NCI-H524 treated with DMSO at 0.1 percent for 48 hours (cell line): ENCODE results near the gene AP1B1.

Experiments
- DNase-seq: peaks from one replicate; lab custom pipeline; 2025; lab: John Stamatoyannopoulos, UW

AP1B1 gene

DNA sequence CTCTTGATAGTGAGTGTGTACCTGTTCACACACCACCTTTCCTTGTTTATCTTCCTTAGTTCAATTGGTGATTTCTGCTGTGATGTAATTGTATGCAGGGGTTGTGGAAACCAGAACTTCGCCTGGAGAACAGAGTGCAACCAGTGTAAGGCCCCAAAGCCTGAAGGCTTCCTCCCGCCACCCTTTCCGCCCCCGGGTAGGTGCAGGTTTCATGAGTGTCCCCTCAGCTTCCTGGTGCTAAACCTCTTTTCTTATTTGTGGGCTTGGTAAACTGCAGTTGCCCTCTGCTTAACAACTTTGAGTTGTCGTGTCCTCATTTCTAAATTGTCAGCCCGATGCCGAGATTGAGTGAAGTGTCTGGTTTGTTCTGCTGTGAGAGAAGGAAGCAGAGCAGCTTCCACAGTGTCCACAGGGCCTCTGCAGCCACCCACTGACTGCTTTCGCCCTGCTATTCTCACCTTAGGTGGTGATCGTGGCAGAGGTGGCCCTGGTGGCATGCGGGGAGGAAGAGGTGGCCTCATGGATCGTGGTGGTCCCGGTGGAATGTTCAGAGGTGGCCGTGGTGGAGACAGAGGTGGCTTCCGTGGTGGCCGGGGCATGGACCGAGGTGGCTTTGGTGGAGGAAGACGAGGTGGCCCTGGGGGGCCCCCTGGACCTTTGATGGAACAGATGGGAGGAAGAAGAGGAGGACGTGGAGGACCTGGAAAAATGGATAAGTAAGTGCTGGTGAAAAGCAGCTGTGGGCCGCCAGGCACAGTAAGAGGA is 89.1 kb downstream of the AP1B1 start:
- DNase-seq, result no peak

DNA sequence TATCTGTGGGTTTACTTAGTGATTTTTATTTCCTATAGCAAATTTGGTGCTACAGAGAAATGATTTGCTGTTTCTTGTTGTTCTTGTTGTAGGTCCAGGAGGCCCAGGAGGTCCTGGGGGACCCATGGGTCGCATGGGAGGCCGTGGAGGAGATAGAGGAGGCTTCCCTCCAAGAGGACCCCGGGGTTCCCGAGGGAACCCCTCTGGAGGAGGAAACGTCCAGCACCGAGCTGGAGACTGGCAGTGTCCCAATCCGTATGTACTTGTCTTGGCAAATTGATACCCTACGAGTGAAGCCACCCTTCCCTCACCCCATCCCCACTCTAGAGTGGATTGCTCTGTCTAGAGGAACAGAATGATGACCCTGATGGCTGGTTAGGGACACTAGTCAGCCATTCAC is 89.7 kb downstream of the AP1B1 start:
- DNase-seq, result no peak

DNA sequence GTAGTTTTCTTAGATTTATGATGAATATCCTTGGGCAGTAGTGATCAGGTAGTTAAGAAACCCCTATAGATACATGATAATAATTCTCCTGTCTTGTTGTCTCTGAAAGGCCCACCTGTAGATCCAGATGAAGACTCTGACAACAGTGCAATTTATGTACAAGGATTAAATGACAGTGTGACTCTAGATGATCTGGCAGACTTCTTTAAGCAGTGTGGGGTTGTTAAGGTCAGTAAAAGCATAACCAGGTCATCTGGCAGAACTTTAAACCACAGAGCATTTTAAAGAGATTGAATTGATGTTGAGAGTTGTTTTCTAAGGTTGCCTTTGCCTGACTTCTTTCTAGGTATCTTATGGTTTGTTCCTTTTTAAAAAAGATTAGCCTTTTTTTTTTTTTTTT is 96.0 kb downstream of the AP1B1 start:
- no peak for DNase-seq

DNA sequence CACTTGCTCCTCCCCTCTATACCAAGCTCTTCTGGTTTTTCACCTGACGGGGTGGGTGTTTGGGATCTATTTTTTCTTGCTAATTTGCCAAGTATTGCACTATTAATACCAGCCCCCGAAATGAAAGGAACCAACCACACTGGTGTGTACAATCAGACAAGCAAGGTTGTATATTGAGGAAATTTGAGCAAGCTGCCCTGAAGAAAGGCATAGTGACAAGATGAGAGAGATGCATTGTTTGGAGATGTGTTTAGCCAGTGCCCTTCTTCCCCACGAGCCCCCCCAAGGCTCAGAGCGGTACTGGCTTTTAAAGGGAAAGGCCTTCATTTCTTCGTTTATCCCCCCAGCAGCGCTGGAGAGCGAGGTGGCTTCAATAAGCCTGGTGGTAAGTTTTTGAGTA is 97.2 kb downstream of the AP1B1 start:
- no peak for DNase-seq

DNA sequence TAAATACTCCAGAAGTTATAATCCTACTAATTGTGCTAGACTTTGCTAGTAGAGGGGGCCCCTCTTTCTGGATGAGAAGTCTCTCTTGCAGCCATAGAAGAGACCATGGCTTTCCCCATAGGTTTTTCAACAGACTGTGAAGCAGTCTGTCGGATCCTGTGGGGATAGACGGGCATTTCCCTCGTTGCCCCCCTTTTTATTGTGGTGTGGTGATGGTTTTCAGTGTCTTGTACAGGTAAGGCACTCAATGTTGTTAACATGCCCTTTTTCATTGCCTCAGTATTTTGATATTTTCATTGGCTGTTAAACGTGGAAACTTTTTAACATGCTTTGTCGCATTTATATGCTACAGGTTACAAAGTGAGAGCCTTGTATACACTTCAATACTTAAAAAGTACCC is 98.3 kb downstream of the AP1B1 start:
- DNase-seq, result no peak

DNA sequence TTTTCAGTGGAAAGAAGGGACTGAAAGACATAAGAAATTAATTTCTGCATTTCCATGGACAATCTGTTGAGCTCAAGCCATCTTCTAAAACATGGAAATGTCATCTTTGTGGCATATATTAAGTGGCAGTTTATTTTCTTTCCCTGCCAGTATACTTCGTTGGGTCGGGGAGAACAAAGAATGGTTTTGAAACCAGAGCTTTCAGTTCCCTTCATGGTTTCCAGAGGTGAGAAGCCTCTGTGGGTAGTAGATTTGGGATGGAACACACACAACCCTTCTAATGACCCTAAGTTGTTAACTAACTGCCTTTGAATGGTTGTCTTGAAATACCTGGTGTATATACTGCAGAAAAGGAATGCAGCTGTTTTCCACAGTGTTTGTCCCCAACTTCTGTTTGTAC is 99.5 kb downstream of the AP1B1 start:
- no peak for DNase-seq

DNA sequence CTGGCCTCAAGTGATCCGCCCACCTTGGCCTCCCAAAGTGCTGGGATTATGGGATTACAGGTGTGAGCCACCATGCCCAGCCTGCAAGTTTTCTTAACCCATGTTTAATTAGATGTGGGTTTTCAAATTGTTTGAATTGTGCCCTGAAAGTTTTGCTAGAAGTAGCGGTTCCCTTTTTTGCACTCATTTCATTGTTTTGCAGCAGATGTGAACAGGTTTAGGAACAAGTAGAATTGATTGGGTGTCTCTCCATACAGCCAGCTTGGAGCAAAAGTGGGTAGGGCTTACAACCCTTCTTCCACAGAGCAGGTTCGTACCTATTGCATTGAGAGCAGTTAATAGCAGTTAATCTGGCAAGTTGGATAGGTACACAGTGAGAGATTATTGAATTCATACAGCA is 104.2 kb downstream of the AP1B1 start:
- DNase-seq, result no peak

DNA sequence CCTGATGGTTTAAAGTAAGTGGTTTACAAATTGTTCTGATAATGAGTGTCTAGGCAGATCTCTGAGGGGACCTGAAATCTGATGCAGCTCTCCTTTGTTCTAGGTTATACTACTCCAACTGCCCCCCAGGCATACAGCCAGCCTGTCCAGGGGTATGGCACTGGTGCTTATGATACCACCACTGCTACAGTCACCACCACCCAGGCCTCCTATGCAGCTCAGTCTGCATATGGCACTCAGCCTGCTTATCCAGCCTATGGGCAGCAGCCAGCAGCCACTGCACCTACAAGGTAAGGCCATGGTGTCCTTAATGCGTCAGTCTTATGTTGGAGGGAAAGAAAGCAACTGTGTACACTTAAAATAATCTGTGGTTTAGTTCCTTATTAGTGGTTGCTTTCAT is 110.4 kb downstream of the AP1B1 start:
- DNase-seq, result no peak
